ENCODE data around the gene DNAJC1. TPM values are rescaled to one million over a fixed set of nuclear protein-coding genes. Genes with fewer than 3 reads are reported as not detected.
"Not testable (repeated sequence)": the region's sequence is repeated elsewhere in the genome, so short reads cannot be mapped to it uniquely, and the experiment has no call there.

The DNAJC1 gene
- total RNA-seq, 1 donor from 2014 or later, result 18.2 TPM

DNA sequence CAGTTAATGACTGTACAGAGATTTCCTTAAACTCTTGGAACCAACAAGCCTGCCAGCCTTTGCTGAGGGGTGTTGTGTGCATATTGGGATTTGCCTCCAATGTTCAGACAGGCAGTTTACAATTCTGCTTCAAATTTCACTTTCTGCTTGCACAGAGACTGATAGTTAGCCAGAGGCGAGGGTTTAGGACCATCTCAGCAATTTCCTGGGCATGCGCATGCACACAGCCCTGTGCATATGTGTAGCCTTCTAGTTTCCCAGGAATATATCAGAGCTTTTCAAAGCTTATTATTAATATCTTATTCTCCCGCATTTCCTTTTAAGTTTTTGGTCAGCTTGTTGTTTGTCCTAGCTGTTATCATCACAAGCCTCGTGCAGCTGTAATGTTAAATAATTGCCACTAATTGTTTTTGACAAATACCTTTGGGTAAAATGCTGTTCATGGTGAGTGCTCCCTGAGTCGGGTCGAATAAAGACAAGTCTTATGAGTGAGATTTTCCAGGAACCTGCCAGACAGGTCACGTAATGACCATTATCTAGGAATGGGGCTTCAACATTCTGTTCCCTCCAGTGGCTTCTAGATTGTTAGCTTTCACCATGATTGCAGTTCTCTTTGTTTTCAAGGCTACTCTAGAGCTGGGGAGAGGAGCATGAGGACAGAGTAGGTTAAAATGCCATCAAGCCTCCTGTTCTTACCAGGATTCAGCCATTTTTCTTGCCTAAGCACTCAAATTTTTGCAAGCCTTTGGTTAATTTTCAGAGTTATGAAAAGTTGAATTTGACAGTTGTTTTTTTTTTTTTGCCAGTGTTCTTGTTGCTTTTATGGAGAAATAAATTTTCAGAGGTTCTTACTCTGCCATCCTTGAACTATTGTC is 24.1 kb upstream of the DNAJC1 start:
- Mint-ChIP-seq H3K27me3 (no peaks in the 10 kb centered on the region), H3K27ac (no peak overlapping the region), H3K4me1 (ENCODE audit: unreplicated experiment) (no peaks in the 10 kb centered on the region), H3K4me3 (no peak overlapping the region), H3K36me3 (no peaks in the 10 kb centered on the region), H3K9me3 (peaks cover 15% of the 10 kb centered on the region)
- TF ChIP-seq, protein P1, sequence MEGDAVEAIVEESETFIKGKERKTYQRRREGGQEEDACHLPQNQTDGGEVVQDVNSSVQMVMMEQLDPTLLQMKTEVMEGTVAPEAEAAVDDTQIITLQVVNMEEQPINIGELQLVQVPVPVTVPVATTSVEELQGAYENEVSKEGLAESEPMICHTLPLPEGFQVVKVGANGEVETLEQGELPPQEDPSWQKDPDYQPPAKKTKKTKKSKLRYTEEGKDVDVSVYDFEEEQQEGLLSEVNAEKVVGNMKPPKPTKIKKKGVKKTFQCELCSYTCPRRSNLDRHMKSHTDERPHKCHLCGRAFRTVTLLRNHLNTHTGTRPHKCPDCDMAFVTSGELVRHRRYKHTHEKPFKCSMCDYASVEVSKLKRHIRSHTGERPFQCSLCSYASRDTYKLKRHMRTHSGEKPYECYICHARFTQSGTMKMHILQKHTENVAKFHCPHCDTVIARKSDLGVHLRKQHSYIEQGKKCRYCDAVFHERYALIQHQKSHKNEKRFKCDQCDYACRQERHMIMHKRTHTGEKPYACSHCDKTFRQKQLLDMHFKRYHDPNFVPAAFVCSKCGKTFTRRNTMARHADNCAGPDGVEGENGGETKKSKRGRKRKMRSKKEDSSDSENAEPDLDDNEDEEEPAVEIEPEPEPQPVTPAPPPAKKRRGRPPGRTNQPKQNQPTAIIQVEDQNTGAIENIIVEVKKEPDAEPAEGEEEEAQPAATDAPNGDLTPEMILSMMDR (conservative IDR thresholded peaks at IDR 0.05), result no peak
- no peak for DNase-seq (ENCODE audit: extremely low spot score, unreplicated experiment)

DNA sequence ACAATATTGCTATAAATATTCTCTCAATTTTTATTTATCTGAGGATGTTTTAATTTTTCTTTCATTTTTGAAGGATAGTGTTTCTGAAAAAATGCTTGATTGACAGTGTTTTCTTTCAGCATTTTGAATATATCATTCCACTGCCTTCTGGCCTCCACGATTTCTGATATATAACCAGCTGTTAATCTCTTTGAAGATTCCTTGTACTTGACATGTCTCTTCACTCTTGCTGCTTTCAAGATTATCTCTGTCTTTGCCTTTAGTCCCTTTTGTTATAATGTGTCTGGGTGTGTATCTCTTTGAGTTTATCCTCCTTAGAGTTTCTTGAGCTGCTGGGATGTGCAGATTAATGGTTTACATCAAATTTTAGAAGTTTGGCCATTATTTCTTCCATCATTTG is 22.8 kb upstream of the DNAJC1 start:
- no peaks in the 10 kb centered on the region for H3K27me3 Mint-ChIP-seq
- no peak overlapping the region for H3K4me3 Mint-ChIP-seq
- peaks cover 4% of the 10 kb centered on the region for H3K4me1 Mint-ChIP-seq (ENCODE audit: unreplicated experiment)
- no peak overlapping the region for H3K27ac Mint-ChIP-seq
- TF ChIP-seq, protein P1 (conservative IDR thresholded peaks at IDR 0.05), result no peak
- H3K9me3 Mint-ChIP-seq, result peaks cover 15% of the 10 kb centered on the region
- no peak for DNase-seq (ENCODE audit: extremely low spot score, unreplicated experiment)
- no peaks in the 10 kb centered on the region for H3K36me3 Mint-ChIP-seq

DNA sequence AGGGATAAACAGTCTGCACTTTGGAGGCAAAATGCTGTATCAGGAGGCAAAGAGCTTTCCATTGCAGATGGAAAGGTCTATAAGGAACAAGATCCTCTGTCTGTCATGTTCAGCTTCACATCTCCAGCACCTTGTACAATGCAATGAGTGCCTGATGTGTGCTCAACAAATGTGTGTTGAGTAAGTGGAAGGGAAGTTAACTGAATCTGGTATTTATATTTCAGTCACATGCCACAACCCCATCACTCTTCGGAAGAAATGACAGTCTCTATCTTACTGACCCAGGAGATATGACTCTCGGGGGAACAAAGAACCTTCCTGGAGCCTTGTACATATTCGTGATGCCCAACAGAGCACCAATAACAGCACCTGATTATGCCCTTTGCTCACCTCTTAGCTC is 20.0 kb upstream of the DNAJC1 start:
- Mint-ChIP-seq H3K27me3 (no peaks in the 10 kb centered on the region), H3K4me1 (ENCODE audit: unreplicated experiment) (peaks cover 4% of the 10 kb centered on the region), H3K27ac (no peak overlapping the region), H3K9me3 (peaks cover 15% of the 10 kb centered on the region), H3K36me3 (no peaks in the 10 kb centered on the region), H3K4me3 (no peak overlapping the region)
- TF ChIP-seq, protein P1 (conservative IDR thresholded peaks at IDR 0.05), result no peak
- DNase-seq (ENCODE audit: extremely low spot score, unreplicated experiment), result no peak

DNA sequence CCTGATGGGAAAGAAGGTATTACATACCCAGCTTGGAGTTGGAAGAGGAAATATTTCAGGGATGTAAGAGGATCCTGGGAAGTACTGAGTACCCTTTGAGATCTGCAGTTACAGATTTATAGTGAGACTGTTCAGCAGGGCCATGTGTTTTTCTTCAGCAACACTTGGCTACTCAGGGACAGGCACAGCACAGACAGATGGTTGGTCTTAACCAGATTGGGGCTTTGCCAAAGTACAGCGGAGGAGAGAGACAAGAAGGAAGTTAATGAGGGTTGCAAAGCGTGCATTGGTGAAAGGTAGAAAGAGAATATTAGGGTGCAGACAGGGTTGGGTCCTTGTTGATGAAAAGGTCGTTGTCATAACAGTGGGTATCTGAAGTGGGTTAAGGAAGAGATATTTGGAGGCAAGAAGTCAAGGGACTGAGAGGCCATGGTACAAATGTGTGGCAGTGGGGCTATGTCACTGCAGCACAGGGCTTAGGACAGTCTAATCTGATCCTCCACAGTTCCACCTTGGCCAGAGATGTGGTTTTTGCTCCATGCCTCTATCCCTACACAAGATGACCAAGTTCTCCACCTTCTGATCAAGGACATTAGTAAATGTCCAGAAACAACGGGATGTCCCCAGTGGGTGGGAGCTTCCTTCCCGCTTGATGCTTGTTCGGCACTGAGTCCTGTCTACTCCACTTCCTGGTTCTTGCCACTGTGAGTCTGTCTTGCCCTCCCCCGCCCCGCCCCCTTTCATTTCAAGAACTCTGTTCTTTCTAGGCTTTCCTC is 18.9 kb upstream of the DNAJC1 start:
- no peaks in the 10 kb centered on the region for H3K27me3 Mint-ChIP-seq
- no peak for DNase-seq (ENCODE audit: extremely low spot score, unreplicated experiment)
- no peak overlapping the region for H3K27ac Mint-ChIP-seq
- peaks cover 4% of the 10 kb centered on the region for H3K4me1 Mint-ChIP-seq (ENCODE audit: unreplicated experiment)
- H3K36me3 Mint-ChIP-seq, result no peaks in the 10 kb centered on the region
- no peak overlapping the region for H3K4me3 Mint-ChIP-seq
- H3K9me3 Mint-ChIP-seq, result peaks cover 15% of the 10 kb centered on the region
- TF ChIP-seq, protein P1 (conservative IDR thresholded peaks at IDR 0.05), result no peak

DNA sequence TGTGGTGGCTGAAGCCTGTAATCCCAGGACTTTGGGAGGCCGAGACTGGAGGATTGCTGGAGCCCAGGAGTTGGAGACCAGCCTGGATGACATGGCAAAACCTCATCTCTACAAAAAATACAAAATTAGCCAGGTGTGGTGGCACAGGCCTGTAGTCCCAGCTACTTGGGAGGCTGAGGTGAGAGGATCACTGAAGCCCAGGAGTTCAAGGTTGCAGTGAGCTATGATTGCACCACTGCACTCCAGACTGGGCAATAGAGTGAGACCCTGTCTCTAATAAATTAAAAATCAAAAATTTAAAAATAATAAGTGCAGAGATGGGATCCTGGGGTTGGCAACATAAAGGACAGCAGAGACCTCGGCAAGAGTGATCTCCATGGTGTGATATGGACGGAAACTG is 17.6 kb upstream of the DNAJC1 start:
- H3K36me3 Mint-ChIP-seq; H3K4me1 Mint-ChIP-seq (ENCODE audit: unreplicated experiment); H3K4me3 Mint-ChIP-seq: not testable (repeated sequence)

More for the DNA sequence above, 17.6 kb upstream of the DNAJC1 start:
- not testable (repeated sequence) for H3K9me3 Mint-ChIP-seq; H3K27me3 Mint-ChIP-seq; DNase-seq (ENCODE audit: extremely low spot score, unreplicated experiment); H3K27ac Mint-ChIP-seq
